GM10266 (cell line): ENCODE data around the gene HAO2.

Experiments used
- DNase-seq: peaks from one replicate; pipeline ENCODE4 v3.0.0; 2012; ENCODE audit errors: extremely low spot score
- CTCF ChIP-seq: IDR thresholded peaks from 2 replicates; pipeline ENCODE4 v1.5.1; 2012; ENCODE audit warnings: mild to moderate bottlenecking, low read depth; ENCODE audit not compliant: control insufficient read depth, insufficient read depth; ENCODE audit errors: missing control alignments

The HAO2 gene

GRCh38 chr1:119379117-119379516, 10.5 kb downstream of the HAO2 start:
- no peak for DNase-seq
- TF ChIP-seq CTCF = no peak

GRCh38 chr1:119380304-119380703, 11.7 kb downstream of the HAO2 start:
- no peak for TF ChIP-seq CTCF
- DNase-seq = no peak

- TF ChIP-seq CTCF = no peak
- no peak for DNase-seq
Observed at GRCh38 chr1:119380983-119381662, 12.5 kb downstream of the HAO2 start.

GRCh38 chr1:119384591-119384990, 16.0 kb downstream of the HAO2 start:
- DNase-seq = no peak
- TF ChIP-seq CTCF = no peak

GRCh38 chr1:119385650-119386049, 17.1 kb downstream of the HAO2 start:
- no peak for DNase-seq
- no peak for TF ChIP-seq CTCF

GRCh38 chr1:119387858-119388257, 19.3 kb downstream of the HAO2 start:
- TF ChIP-seq CTCF = no peak
- no peak for DNase-seq

GRCh38 chr1:119388450-119388849, 19.9 kb downstream of the HAO2 start:
- no peak for DNase-seq
- TF ChIP-seq CTCF = no peak
